GM12878 (cell line): ENCODE results near the gene CRHR2. TPM values are rescaled to one million over a fixed set of nuclear protein-coding genes. Genes with fewer than 3 reads are reported as not detected.

Source experiments
- IKZF1 ChIP-seq: fragments of 450-650 bp; conservative IDR thresholded peaks from 2 replicates; pipeline ENCODE4 v1.6.1; 2017; ENCODE audit warnings: antibody characterized with exemption, mild to moderate bottlenecking
- RCOR1 ChIP-seq: conservative IDR thresholded peaks from 2 replicates; pipeline ENCODE4 v1.6.1; 2012; ENCODE audit warnings: low read depth, low read length, improper control_type of control experiment
- SMAD1 ChIP-seq: fragments of 450-650 bp; IDR thresholded peaks from 2 replicates; pipeline ENCODE4 v1.6.1; 2018; ENCODE audit warnings: mild to moderate bottlenecking, low read depth; ENCODE audit not compliant: partially characterized antibody
- YY1 ChIP-seq: IDR thresholded peaks from 2 replicates; pipeline ENCODE4 v1.6.1; 2011; ENCODE audit warnings: low read depth, mild to moderate bottlenecking, low read length
- polyA plus RNA-seq, 11 experiments: library from polyadenylated mRNA; depleted of rRNA in 4 of 11; unstranded in 6 of 11; stranded (reverse) in 5 of 11; fragments of >200 nt; fragmentation: Nextera tagmentation in 4 of 11; fragmentation: Illumina TruSeq in 1 of 11; extraction: Ambion mirVana in 4 of 11; extraction: Trizol in 1 of 11; gene quantifications; 1 replicate in 1 of 11; 2 replicates in 10 of 11; pipeline versions ENCODE4 v1.2.1 to v1.2.3, GENCODE V29; 2011 to 2016; ENCODE audit warnings: inconsistent platforms in 2 of 11, missing spikeins in 2 of 11, low read depth in 1 of 11
- total RNA-seq, 4 experiments: library from RNA; depleted of rRNA in 3 of 4; stranded (reverse); fragments of >200 nt in 3 of 4; fragmentation: Illumina TruSeq in 1 of 4; extraction: Trizol in 1 of 4; gene quantifications; 2 replicates each; pipeline versions ENCODE4 v1.2.1 to v1.2.3, GENCODE V29; 2013 to 2021
- TF ChIP-seq, protein P1 (sequence below): fragments of 450-650 bp; IDR thresholded peaks from 2 replicates; pipeline ENCODE4 v1.6.1; 2017; ENCODE audit warnings: mild to moderate bottlenecking, moderate library complexity
- TF ChIP-seq, protein P2 (sequence below): fragments of 150-350 bp; IDR thresholded peaks from 2 replicates; pipeline ENCODE4 v1.6.1; 2014; ENCODE audit warnings: mild to moderate bottlenecking, low read depth, low read length
- TF ChIP-seq, protein P3 (sequence below): IDR thresholded peaks from 2 replicates; pipeline ENCODE4 v1.6.1; 2011; ENCODE audit warnings: borderline replicate concordance, low read depth, mild to moderate bottlenecking, moderate library complexity, mixed read lengths, low read length; ENCODE audit not compliant: insufficient read depth; ENCODE audit errors: extremely low read length

CRHR2 gene
- total and polyA plus RNA-seq, 10 of the 15 experiments (the other 5 are each of a cell fraction or from before 2014, with no cell fraction given), result not detected

DNA sequence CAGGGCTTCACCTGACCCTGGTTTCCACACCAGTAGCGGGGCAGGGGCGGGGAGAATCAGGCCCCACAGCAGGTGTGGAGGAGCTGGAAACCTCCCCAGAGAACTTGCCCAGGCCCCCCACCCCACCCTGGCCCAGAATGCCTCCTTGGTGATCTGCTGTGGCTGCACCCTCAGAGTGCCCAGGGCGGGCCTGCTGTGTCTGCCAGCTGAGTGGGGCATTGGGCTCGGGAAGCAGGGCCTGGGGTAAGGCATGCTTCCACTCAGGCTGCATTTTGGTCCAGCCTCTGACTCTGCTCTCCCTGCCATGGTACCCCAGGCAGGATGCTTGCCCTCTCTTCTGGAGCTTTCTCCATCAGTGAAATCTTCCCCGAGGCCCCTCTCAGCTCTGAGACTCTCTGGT, 1.1 kb upstream of the CRHR2 start (continued):
- no peak for TF ChIP-seq RCOR1
- TF ChIP-seq, protein P1, sequence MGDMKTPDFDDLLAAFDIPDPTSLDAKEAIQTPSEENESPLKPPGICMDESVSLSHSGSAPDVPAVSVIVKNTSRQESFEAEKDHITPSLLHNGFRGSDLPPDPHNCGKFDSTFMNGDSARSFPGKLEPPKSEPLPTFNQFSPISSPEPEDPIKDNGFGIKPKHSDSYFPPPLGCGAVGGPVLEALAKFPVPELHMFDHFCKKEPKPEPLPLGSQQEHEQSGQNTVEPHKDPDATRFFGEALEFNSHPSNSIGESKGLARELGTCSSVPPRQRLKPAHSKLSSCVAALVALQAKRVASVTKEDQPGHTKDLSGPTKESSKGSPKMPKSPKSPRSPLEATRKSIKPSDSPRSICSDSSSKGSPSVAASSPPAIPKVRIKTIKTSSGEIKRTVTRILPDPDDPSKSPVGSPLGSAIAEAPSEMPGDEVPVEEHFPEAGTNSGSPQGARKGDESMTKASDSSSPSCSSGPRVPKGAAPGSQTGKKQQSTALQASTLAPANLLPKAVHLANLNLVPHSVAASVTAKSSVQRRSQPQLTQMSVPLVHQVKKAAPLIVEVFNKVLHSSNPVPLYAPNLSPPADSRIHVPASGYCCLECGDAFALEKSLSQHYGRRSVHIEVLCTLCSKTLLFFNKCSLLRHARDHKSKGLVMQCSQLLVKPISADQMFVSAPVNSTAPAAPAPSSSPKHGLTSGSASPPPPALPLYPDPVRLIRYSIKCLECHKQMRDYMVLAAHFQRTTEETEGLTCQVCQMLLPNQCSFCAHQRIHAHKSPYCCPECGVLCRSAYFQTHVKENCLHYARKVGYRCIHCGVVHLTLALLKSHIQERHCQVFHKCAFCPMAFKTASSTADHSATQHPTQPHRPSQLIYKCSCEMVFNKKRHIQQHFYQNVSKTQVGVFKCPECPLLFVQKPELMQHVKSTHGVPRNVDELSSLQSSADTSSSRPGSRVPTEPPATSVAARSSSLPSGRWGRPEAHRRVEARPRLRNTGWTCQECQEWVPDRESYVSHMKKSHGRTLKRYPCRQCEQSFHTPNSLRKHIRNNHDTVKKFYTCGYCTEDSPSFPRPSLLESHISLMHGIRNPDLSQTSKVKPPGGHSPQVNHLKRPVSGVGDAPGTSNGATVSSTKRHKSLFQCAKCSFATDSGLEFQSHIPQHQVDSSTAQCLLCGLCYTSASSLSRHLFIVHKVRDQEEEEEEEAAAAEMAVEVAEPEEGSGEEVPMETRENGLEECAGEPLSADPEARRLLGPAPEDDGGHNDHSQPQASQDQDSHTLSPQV, result no peak
- TF ChIP-seq, protein P2, sequence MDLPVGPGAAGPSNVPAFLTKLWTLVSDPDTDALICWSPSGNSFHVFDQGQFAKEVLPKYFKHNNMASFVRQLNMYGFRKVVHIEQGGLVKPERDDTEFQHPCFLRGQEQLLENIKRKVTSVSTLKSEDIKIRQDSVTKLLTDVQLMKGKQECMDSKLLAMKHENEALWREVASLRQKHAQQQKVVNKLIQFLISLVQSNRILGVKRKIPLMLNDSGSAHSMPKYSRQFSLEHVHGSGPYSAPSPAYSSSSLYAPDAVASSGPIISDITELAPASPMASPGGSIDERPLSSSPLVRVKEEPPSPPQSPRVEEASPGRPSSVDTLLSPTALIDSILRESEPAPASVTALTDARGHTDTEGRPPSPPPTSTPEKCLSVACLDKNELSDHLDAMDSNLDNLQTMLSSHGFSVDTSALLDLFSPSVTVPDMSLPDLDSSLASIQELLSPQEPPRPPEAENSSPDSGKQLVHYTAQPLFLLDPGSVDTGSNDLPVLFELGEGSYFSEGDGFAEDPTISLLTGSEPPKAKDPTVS, result no peak
- TF ChIP-seq SMAD1, result no peak
- TF ChIP-seq, protein P3, sequence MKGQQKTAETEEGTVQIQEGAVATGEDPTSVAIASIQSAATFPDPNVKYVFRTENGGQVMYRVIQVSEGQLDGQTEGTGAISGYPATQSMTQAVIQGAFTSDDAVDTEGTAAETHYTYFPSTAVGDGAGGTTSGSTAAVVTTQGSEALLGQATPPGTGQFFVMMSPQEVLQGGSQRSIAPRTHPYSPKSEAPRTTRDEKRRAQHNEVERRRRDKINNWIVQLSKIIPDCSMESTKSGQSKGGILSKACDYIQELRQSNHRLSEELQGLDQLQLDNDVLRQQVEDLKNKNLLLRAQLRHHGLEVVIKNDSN, result no peak
- TF ChIP-seq IKZF1, result no peak
- no peak for TF ChIP-seq YY1
